ENCODE data around the gene MRGPRG. TPM values are rescaled to one million over a fixed set of nuclear protein-coding genes. Genes with fewer than 3 reads are reported as not detected.
A peak's percentile ranks its signal among the peaks of the same experiment; 100 is the strongest.

MRGPRG gene
- total and polyA plus RNA-seq, 7 donors = not detected

DNA sequence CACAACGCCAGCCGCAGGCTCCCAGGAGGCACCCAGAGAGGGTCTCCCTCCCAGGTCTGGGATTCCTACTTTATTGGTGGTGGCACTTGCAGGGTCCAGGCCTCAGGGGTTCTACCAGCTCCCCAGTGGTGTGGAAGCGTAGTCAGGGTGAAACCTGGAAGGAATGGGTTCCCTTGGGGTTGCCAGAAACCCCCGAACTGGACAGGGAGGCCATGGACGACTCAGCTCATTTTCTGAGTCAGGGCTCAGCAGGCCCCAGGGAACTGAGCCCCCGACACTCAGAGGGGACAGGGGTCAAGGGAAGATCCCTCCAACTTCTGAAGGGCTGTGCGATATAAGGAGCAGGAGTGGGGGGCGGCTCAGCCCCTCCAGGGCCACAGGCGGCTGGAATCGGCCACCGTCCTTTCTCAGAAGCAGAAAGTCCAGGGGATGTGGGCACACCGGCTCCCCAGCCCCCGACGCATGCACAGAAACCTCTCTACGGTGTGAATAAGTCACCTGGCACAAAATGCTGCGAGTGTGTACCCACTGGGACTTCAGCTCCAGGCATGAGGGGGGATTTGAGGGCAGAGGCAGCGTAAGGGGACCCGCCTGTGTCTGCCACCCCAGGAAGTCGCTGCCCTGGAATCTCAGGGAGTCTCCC lies 25.1 kb downstream of the MRGPRG start:
- Histone ChIP-seq H3K27ac (no peak overlapping the region), H3K27me3 (peaks cover 0 to 10% (median 0%) of the 10 kb centered on the region in 3 donors), H3K4me3 (no peak overlapping the region), H3K36me3 (no peaks in the 10 kb centered on the region), H3K9me3 (no peaks in the 10 kb centered on the region), H3K4me1 (no peaks in the 10 kb centered on the region)
- no peak for TF ChIP-seq EP300 (IDR thresholded peaks at IDR 0.05)
- TF ChIP-seq, protein P1, sequence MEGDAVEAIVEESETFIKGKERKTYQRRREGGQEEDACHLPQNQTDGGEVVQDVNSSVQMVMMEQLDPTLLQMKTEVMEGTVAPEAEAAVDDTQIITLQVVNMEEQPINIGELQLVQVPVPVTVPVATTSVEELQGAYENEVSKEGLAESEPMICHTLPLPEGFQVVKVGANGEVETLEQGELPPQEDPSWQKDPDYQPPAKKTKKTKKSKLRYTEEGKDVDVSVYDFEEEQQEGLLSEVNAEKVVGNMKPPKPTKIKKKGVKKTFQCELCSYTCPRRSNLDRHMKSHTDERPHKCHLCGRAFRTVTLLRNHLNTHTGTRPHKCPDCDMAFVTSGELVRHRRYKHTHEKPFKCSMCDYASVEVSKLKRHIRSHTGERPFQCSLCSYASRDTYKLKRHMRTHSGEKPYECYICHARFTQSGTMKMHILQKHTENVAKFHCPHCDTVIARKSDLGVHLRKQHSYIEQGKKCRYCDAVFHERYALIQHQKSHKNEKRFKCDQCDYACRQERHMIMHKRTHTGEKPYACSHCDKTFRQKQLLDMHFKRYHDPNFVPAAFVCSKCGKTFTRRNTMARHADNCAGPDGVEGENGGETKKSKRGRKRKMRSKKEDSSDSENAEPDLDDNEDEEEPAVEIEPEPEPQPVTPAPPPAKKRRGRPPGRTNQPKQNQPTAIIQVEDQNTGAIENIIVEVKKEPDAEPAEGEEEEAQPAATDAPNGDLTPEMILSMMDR (IDR thresholded peaks at IDR 0.05) = no peak
- intact Hi-C loops (cut with DNase I) = no loop called here
- 85 to 88% methylated on average over 19 of the region's 19 CpGs for WGBS, 2 donors
- peak; percentile 52 for DNase-seq

- intact Hi-C loops (cut with DNase I) = no loop called here
- H3K9me3 ChIP-seq = no peaks in the 10 kb centered on the region
- no peak overlapping the region for H3K4me3 ChIP-seq
- WGBS, 2 donors = 60 to 83% methylated on average over 14 of the region's 14 CpGs
- no peaks in the 10 kb centered on the region for H3K4me1 ChIP-seq
- H3K27ac ChIP-seq = no peak overlapping the region
- DNase-seq = peak; percentile 55
- H3K36me3 ChIP-seq = no peaks in the 10 kb centered on the region
- peaks cover 0 to 10% (median 0%) of the 10 kb centered on the region in 3 donors for H3K27me3 ChIP-seq
- TF ChIP-seq POLR2AphosphoS5 (IDR thresholded peaks at IDR 0.05) (no peak), EP300 (IDR thresholded peaks at IDR 0.05) (no peak), POLR2A (IDR thresholded peaks at IDR 0.05) (no peak)
- TF ChIP-seq, protein P1 (IDR thresholded peaks at IDR 0.05) = no peak
Measured at GRCh38 chr11:3192511-3193372, 25.9 kb downstream of the MRGPRG start.

GRCh38 chr11:3191586-3192324 lies 26.9 kb downstream of the MRGPRG start:
- TF ChIP-seq, protein P1 (IDR thresholded peaks at IDR 0.05) = no peak
- TF ChIP-seq POLR2A (IDR thresholded peaks at IDR 0.05) (no peak), EP300 (IDR thresholded peaks at IDR 0.05) (no peak), POLR2AphosphoS5 (IDR thresholded peaks at IDR 0.05) (no peak)
- Histone ChIP-seq H3K4me3 (no peak overlapping the region), H3K27me3 (peaks cover 0 to 2% (median 0%) of the 10 kb centered on the region in 3 donors), H3K27ac (no peak overlapping the region), H3K4me1 (no peaks in the 10 kb centered on the region), H3K36me3 (no peaks in the 10 kb centered on the region), H3K9me3 (no peaks in the 10 kb centered on the region)
- intact Hi-C loops (cut with DNase I) = no loop called here
- no peak for DNase-seq
- 89 to 95% methylated on average over 19 of the region's 19 CpGs for WGBS, 2 donors

- intact Hi-C loops (cut with DNase I) = no loop called here
- Histone ChIP-seq H3K27me3 (no peaks in the 10 kb centered on the region), H3K9me3 (no peaks in the 10 kb centered on the region), H3K4me3 (no peak overlapping the region), H3K27ac (no peak overlapping the region), H3K36me3 (no peaks in the 10 kb centered on the region), H3K4me1 (no peaks in the 10 kb centered on the region)
- TF ChIP-seq, protein P1 (IDR thresholded peaks at IDR 0.05) = no peak
- no peak for TF ChIP-seq EP300 (IDR thresholded peaks at IDR 0.05)
- no peak for TF ChIP-seq POLR2A (IDR thresholded peaks at IDR 0.05)
- no peak for TF ChIP-seq POLR2AphosphoS5 (IDR thresholded peaks at IDR 0.05)
- 69 to 83% methylated on average over 6 of the region's 6 CpGs for WGBS, 2 donors
- no peak for DNase-seq
Measured at GRCh38 chr11:3190600-3190999, 28.0 kb downstream of the MRGPRG start.
